Endothelial cell of umbilical vein (primary cell): ENCODE results near the gene OR10G3. TPM values are rescaled to one million over a fixed set of nuclear protein-coding genes. Genes with fewer than 3 reads are reported as not detected.

Experiments used
- BruUV-seq: library from RNA; stranded (reverse); fragments of 400-500 nt; replicated peaks from 2 replicates; lab custom pipeline; 2021; lab: Mats Ljungman, UMichigan
- CTCF ChIA-PET: fragments of 300-600, 350-600 bp; sonication (Branson Sonifier 250); formaldehyde crosslinking; loops from one replicate; lab custom pipeline; 2021; ENCODE audit warnings: antibody characterized with exemption, inconsistent platforms; lab: Charles Lee
- POLR2A ChIA-PET: fragments of 300-600, 350-600 bp; sonication (Branson Sonifier 250); formaldehyde crosslinking; loops from one replicate; lab custom pipeline; 2021; ENCODE audit warnings: antibody characterized with exemption, inconsistent platforms; lab: Charles Lee
- DNase-seq: peaks from one replicate; pipeline ENCODE4 v3.0.0-alpha.2; 2011; ENCODE audit warnings: low read depth, low spot score
- FAIRE-seq: peaks from 2 replicates; lab custom pipeline; 2011; peaks lifted over from hg19 to GRCh38; lab: Jason Lieb, UNC
- H2AFZ ChIP-seq: 2 replicates; pipeline ENCODE4 v1.6.0; 2012; ENCODE audit warnings: low read depth, low read length, control low read depth, inconsistent platforms
- H3K27ac ChIP-seq: 2 replicates; pipeline ENCODE4 v1.5.1; 2011; ENCODE audit warnings: low read depth, mild to moderate bottlenecking, control low read depth, low read length, moderate library complexity; ENCODE audit not compliant: insufficient read depth
- H3K27me3 ChIP-seq, 2 experiments: 2 replicates each; pipeline versions ENCODE4 v1.6.0 to v1.6.1; 2011; ENCODE audit warnings: low read length in 2 of 2, mixed read lengths in 1 of 2; ENCODE audit not compliant: control insufficient read depth in 2 of 2, insufficient read depth in 2 of 2
- H3K36me3 ChIP-seq, 2 experiments: 2 replicates in 1 of 2; 3 replicates in 1 of 2; pipeline ENCODE4 v1.5.1; 2011; ENCODE audit warnings: low read length in 2 of 2, mild to moderate bottlenecking in 1 of 2, moderate library complexity in 1 of 2; ENCODE audit not compliant: control insufficient read depth in 2 of 2, insufficient read depth in 2 of 2; ENCODE audit errors: extremely low read depth in 1 of 2
- H3K4me1 ChIP-seq: 3 replicates; pipeline ENCODE4 v1.5.1; 2011; ENCODE audit warnings: mild to moderate bottlenecking, low read length; ENCODE audit not compliant: control insufficient read depth, insufficient read depth; ENCODE audit errors: extremely low read depth
- H3K4me2 ChIP-seq: 2 replicates; pipeline ENCODE4 v1.6.1; 2011; ENCODE audit warnings: low read length, control low read depth, mixed read lengths; ENCODE audit not compliant: insufficient read depth
- H3K4me3 ChIP-seq, 3 experiments: fragments of 200-600 bp in 1 of 3; sonication (generic), shearing (Covaris generic) in 1 of 3; replicated peaks in 1 of 3; 2 replicates each; pipeline ENCODE4 v1.5.1; 2011 to 2016; ENCODE audit warnings: control low read depth in 3 of 3, low read length in 3 of 3, mild to moderate bottlenecking in 2 of 3, inconsistent platforms in 1 of 3, low read depth in 1 of 3, moderate library complexity in 1 of 3; ENCODE audit not compliant: insufficient read depth in 1 of 3
- H3K79me2 ChIP-seq: 2 replicates; pipeline ENCODE4 v1.6.0; 2012; ENCODE audit warnings: low read length, inconsistent platforms; ENCODE audit not compliant: control insufficient read depth, insufficient read depth
- H3K9ac ChIP-seq: replicated peaks from 2 replicates; pipeline ENCODE3; 2011; ENCODE audit warnings: low read length, control low read depth; ENCODE audit not compliant: insufficient read depth; ENCODE audit errors: extremely low read depth
- H3K9me1 ChIP-seq: replicated peaks from 3 replicates; pipeline ENCODE4 v1.6.0; 2011; ENCODE audit warnings: mild to moderate bottlenecking, low read length; ENCODE audit not compliant: control insufficient read depth, insufficient read depth; ENCODE audit errors: extremely low read depth
- H3K9me3 ChIP-seq: replicated peaks from 2 replicates; pipeline ENCODE4 v1.5.1; 2012; ENCODE audit warnings: low read length, inconsistent platforms; ENCODE audit not compliant: control insufficient read depth, insufficient read depth
- H4K20me1 ChIP-seq: replicated peaks from 2 replicates; pipeline ENCODE3; 2011; ENCODE audit warnings: mild to moderate bottlenecking, low read length; ENCODE audit not compliant: control insufficient read depth, insufficient read depth; ENCODE audit errors: extremely low read depth
- EZH2 ChIP-seq: IDR thresholded peaks from 2 replicates; pipeline ENCODE4 v1.6.1; 2012; ENCODE audit warnings: borderline replicate concordance, low read depth, mild to moderate bottlenecking, moderate library complexity, low read length, inconsistent platforms; ENCODE audit not compliant: severe bottlenecking
- FOS ChIP-seq: IDR thresholded peaks from 2 replicates; pipeline ENCODE4 v1.6.1; 2011; ENCODE audit warnings: mild to moderate bottlenecking, low read length, moderate library complexity, borderline replicate concordance; ENCODE audit not compliant: insufficient read depth
- GATA2 ChIP-seq: IDR thresholded peaks from 2 replicates; pipeline ENCODE4 v1.7.0; 2011; ENCODE audit warnings: low read depth, mild to moderate bottlenecking, moderate library complexity, mixed read lengths, low read length; ENCODE audit not compliant: insufficient read length, insufficient read depth
- JUN ChIP-seq: IDR thresholded peaks from 2 replicates; pipeline ENCODE4 v1.6.1; 2011; ENCODE audit warnings: borderline replicate concordance, low read depth; ENCODE audit not compliant: insufficient read length, insufficient read depth
- MYC ChIP-seq: IDR thresholded peaks from one replicate; pipeline ENCODE4 v1.6.1; 2011; ENCODE audit warnings: mild to moderate bottlenecking, low read depth, low read length
- POLR2A ChIP-seq: IDR thresholded peaks from 2 replicates; pipeline ENCODE4 v1.6.1; 2012; ENCODE audit warnings: low read depth, mild to moderate bottlenecking, control low read depth, low read length
- POLR2AphosphoS5 ChIP-seq: IDR thresholded peaks from 2 replicates; pipeline ENCODE4 v1.6.1; 2012; ENCODE audit warnings: low read depth, mild to moderate bottlenecking, control low read depth, low read length, moderate library complexity; ENCODE audit not compliant: insufficient read depth
- dilution Hi-C: fragments of 300-500 bp; cut with MboI; formaldehyde crosslinking; loops from one replicate; pipeline ENCODE4 v1.15.0; 2019; ENCODE audit warnings: low sequenced_read_pairs; ENCODE audit not compliant: extremely low pct_ligation_motif_present
- intact Hi-C: fragments of 100-400 bp; cut with micrococcal nuclease; formaldehyde crosslinking; loops from one replicate; pipeline ENCODE4 v1.10.0; 2022
- polyA plus RNA-seq, 4 experiments: library from polyadenylated mRNA; depleted of rRNA in 3 of 4; stranded (reverse) in 3 of 4; unstranded in 1 of 4; fragments of >200 nt; gene quantifications; 2 replicates each; pipeline versions ENCODE4 v1.2.1 to v1.2.3, GENCODE V29; 2011 to 2012; ENCODE audit warnings: missing spikeins in 1 of 4
- total RNA-seq: library from RNA; stranded (reverse); gene quantifications from 2 replicates; pipeline ENCODE4 v1.2.3, GENCODE V29; 2021
- TF ChIP-seq, protein P1 (sequence below): IDR thresholded peaks from 2 replicates; pipeline ENCODE4 v1.6.1; 2011; ENCODE audit not compliant: insufficient read depth, insufficient read length
- TF ChIP-seq, protein P2 (sequence below), 2 donors: IDR thresholded peaks; 1 replicate in 1 of 2; 2 replicates in 1 of 2; pipeline ENCODE4 v1.5.1; 2011; ENCODE audit warnings: low read length in 2 of 2, mild to moderate bottlenecking in 2 of 2, moderate library complexity in 2 of 2, control low read depth in 1 of 2, inconsistent platforms in 1 of 2, low read depth in 1 of 2; ENCODE audit not compliant: insufficient read depth in 1 of 2; ENCODE audit errors: extremely low read depth in 1 of 2

Gene OR10G3
- total and polyA plus RNA-seq, 2 donors (not counting 3 experiments of a cell fraction or from before 2014, with no cell fraction given) = not detected

DNA sequence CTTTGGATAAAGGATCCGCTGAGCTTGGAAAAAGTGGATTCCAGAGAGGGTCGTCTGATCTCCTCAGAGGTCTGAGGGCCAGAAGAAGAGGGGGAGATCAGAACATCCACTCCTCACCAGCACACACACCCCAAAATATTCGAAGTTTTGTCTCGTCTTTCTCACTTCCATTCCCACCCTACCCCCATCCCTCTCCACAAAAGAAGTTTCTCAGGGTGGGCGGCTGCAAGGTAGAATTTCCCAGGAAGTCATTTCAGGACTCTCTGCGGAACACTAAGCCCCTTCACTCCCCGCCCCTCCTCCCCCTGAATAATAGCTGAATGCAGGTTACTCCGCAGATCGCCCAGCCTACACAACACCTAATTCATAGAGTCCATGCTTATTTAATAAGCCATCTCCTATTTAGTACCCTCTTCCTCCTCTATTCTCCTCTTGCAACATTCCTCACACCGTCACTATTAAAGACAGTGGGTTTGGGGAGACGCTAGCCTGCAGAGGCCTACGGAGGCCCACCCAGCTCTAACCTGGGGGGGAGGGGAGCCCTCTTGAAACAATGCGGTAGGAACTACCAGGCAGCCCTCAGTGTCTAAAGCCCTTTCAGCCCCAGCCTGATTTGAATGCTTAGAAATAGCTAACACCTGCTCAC is 53.1 kb downstream of the OR10G3 start:
- DNase-seq (no peak), FAIRE-seq (no peak)
- Histone ChIP-seq H3K9me1 (no peaks in the 10 kb centered on the region), H3K27me3 (peaks cover 18 to 20% of the 10 kb centered on the region in 2 experiments), H3K27ac (no peak overlapping the region), H3K4me3 (peak overlapping the region; percentile 32 to 80 (median 67)), H2AFZ (peak overlapping the region; percentile 88), H3K9me3 (no peaks in the 10 kb centered on the region), H3K36me3 (no peaks in the 10 kb centered on the region), H3K4me2 (peak overlapping the region; percentile 55), H3K79me2 (no peaks in the 10 kb centered on the region), H4K20me1 (no peaks in the 10 kb centered on the region), H3K9ac (no peak overlapping the region), H3K4me1 (peaks cover 3% of the 10 kb centered on the region)
- no TSS peak for BruUV-seq
- intact Hi-C loops (loop anchor here (1.0 kb wide), 1 partner anchor 15 kb away; the partner anchor contains the start of gene METTL3), dilution Hi-C loops (no loop called here)
- ChIA-PET CTCF (interaction anchor here (0.9 to 3.1 kb wide), 5 partner anchors 11 to 30 kb away, joined by 3 to 28 read pairs (median 8); partner anchors contain the start of gene METTL3), POLR2A (interaction anchor here (1.9 kb wide), 1 partner anchor 16 kb away, joined by 19 read pairs; the partner anchor contains the start of gene METTL3)
- TF ChIP-seq, protein P1, sequence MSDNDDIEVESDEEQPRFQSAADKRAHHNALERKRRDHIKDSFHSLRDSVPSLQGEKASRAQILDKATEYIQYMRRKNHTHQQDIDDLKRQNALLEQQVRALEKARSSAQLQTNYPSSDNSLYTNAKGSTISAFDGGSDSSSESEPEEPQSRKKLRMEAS = no peak
- TF ChIP-seq EZH2 (no peak), JUN (no peak), POLR2AphosphoS5 (no peak), POLR2A (no peak), FOS (no peak), MYC (no peak), GATA2 (no peak)
- TF ChIP-seq, protein P2, sequence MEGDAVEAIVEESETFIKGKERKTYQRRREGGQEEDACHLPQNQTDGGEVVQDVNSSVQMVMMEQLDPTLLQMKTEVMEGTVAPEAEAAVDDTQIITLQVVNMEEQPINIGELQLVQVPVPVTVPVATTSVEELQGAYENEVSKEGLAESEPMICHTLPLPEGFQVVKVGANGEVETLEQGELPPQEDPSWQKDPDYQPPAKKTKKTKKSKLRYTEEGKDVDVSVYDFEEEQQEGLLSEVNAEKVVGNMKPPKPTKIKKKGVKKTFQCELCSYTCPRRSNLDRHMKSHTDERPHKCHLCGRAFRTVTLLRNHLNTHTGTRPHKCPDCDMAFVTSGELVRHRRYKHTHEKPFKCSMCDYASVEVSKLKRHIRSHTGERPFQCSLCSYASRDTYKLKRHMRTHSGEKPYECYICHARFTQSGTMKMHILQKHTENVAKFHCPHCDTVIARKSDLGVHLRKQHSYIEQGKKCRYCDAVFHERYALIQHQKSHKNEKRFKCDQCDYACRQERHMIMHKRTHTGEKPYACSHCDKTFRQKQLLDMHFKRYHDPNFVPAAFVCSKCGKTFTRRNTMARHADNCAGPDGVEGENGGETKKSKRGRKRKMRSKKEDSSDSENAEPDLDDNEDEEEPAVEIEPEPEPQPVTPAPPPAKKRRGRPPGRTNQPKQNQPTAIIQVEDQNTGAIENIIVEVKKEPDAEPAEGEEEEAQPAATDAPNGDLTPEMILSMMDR (IDR thresholded peaks at IDR 0.05; ENCODE audit: extremely low read depth in 1 of 2, insufficient read depth in 1 of 2, low read depth in 1 of 2, low read length in 2 of 2) = no peak
